ENCODE measurements around the gene VIPR2. TPM values are rescaled to one million over a fixed set of nuclear protein-coding genes. Genes with fewer than 3 reads are reported as not detected.

Gene VIPR2, protein sequence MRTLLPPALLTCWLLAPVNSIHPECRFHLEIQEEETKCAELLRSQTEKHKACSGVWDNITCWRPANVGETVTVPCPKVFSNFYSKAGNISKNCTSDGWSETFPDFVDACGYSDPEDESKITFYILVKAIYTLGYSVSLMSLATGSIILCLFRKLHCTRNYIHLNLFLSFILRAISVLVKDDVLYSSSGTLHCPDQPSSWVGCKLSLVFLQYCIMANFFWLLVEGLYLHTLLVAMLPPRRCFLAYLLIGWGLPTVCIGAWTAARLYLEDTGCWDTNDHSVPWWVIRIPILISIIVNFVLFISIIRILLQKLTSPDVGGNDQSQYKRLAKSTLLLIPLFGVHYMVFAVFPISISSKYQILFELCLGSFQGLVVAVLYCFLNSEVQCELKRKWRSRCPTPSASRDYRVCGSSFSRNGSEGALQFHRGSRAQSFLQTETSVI
- total RNA-seq (1 to 10 TPM in 1 of 7 donors, under 1 TPM in 6; 0.61 to 1.4 (median 0.68) TPM), polyA plus RNA-seq (under 1 TPM; 0.41 to 0.58 (median 0.48) TPM)
- long read RNA-seq, donor 1, result 0 reads
- long read RNA-seq, donor 2, result 0 reads

DNA sequence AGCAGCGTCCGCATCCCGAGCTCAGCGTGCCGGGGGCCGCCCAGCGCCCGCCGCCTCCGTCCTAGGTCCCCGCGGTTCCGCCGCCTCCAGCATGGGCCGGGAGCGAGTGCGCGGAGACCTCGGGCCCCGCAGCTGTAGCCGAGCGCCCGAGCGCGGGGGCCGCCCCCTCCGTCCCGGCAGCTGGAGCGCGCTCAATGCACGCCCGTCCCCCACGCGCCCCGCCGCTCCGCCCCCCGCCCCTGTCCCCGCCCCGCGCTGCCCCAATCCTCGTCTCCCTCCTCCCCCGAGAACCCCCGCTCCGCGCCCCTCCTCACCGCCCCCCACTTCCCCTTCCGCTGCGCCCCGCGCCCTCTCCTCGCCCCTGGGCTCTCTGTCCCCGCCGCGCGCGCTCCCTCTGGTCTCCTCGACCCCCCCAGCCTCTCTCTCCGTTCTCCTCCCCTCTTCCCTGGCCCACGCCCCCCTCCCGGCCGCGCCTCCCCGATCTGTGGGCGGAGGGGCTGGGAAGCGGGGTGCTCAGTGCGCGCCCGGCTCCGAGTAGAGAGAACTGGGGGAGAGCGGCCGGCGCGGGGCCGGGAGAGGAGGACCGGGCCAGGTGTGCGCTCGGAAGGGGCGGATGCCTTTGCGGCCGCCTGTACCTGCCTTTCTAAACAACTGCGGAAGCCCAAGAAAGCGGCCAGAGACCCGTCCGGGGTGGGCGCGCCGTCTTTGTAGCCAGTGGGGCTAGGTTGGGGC, at the start of gene VIPR2:
VIPR2 (minus strand) TSS at position 110 of the 732 bp plus-strand sequence; CDS start at position 14, 96 bp downstream.
- 2 to 5% (median 3%) methylated on average over 49 to 80 of the region's 88 CpGs for WGBS, 5 donors
- intact Hi-C loops (cut with DNase I; ENCODE audit: low total_unique reads), result no loop called here
- peak; percentile 74 for DNase-seq

DNA sequence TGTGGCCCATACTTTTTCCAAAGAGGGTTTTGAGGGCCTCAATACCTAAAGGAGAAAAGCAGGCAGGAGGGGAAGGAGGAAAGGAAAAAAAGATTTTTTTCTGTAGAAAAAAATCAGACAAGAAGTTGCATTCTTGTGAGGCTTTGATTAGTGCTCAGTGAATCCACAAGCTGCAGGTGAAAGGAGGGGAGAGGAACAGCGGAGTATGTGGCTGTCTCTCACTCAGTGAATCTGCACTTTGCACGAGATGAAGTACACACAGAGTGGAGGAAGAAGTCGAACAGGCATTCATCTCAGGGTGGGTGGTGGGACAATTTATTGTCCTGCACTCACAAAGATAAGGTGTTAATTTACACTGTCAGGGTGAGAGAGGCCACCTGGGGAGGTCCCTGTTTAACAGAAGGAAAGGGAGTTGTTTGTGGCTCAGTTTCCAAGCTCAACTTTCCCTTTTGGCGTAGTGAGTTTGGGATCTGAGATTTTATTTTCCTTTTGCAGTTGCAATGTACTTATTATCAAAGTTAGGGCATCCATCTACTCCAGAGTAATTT, 49.0 kb upstream of the VIPR2 start:
- 61 to 86% (median 73%) methylated on average over 4 of the region's 4 CpGs for WGBS, 5 donors
- TF ChIP-seq, protein P1, sequence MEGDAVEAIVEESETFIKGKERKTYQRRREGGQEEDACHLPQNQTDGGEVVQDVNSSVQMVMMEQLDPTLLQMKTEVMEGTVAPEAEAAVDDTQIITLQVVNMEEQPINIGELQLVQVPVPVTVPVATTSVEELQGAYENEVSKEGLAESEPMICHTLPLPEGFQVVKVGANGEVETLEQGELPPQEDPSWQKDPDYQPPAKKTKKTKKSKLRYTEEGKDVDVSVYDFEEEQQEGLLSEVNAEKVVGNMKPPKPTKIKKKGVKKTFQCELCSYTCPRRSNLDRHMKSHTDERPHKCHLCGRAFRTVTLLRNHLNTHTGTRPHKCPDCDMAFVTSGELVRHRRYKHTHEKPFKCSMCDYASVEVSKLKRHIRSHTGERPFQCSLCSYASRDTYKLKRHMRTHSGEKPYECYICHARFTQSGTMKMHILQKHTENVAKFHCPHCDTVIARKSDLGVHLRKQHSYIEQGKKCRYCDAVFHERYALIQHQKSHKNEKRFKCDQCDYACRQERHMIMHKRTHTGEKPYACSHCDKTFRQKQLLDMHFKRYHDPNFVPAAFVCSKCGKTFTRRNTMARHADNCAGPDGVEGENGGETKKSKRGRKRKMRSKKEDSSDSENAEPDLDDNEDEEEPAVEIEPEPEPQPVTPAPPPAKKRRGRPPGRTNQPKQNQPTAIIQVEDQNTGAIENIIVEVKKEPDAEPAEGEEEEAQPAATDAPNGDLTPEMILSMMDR (IDR thresholded peaks at IDR 0.05 in 8 of 11, conservative IDR thresholded peaks at IDR 0.05 in 3 of 11), result no peak
- TF ChIP-seq POLR2A (IDR thresholded peaks at IDR 0.05) (no peak), POLR2AphosphoS5 (IDR thresholded peaks at IDR 0.05) (no peak)
- H3K4me1 ChIP-seq, result peaks cover 13 to 37% (median 31%) of the 10 kb centered on the region in 6 donors

More for the DNA sequence above, at the start of gene VIPR2:
- Histone ChIP-seq H3K27me3 (replicated peaks in 1 of 7) (peaks cover 9 to 87% (median 40%) of the 10 kb centered on the region in 7 donors), H3K27ac (no peak within 1 kb of the TSS), H3K9me3 (peaks cover 0 to 3% (median 0%) of the 10 kb centered on the region in 8 donors), H3K36me3 (no peaks in the 10 kb centered on the region), H3K4me1 (peaks cover 11 to 26% (median 20%) of the 10 kb centered on the region in 6 donors), H3K4me3 (peak within 1 kb of the TSS; percentile 34 to 74 (median 48))
- no peak for TF ChIP-seq POLR2AphosphoS5 (IDR thresholded peaks at IDR 0.05)

DNA sequence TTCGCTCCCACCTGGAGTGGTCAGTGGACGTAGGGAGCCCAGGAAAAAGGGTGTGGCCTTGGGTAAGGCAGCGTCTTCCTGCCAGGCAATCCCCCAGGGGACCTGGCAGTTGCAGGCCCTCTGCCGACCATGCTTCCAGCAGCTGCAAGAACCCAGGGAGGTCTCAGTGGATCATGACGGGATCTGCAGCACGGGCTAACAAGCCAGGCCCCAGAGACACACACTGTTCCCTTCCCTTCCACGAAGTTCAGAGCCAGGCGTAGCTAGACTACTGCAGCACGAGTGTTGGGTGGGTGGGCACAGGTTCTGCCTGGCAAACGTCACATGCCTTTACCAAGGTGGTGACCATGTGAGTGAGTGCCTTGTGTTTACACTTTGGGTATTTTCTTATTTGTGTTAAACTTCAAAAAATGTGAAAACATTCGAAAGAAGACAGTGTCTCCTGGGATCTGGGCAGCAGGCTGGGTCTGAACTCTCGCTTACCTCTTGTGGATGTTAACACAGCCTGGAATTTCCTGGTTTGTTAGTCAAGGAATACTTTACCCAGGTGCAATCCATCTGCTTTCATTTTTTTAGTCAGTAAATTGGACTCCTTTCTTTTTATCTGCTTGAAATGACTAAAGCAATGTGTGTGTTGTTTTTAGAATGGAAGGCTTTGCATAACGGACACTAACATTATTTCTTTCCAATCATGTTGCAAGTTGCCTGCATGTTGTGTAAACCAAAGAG, 48.2 kb upstream of the VIPR2 start:
- Histone ChIP-seq H3K27ac (no peak overlapping the region), H3K4me3 (no peak overlapping the region), H3K9me3 (peaks cover 0 to 11% (median 8%) of the 10 kb centered on the region in 8 donors), H3K36me3 (no peaks in the 10 kb centered on the region), H3K4me1 (peaks cover 13 to 30% (median 24%) of the 10 kb centered on the region in 6 donors), H3K27me3 (replicated peaks in 1 of 7) (no peaks in the 10 kb centered on the region)
- no peak for TF ChIP-seq POLR2A (IDR thresholded peaks at IDR 0.05)
- TF ChIP-seq, protein P1 (IDR thresholded peaks at IDR 0.05 in 8 of 11, conservative IDR thresholded peaks at IDR 0.05 in 3 of 11), result no peak
- TF ChIP-seq POLR2AphosphoS5 (IDR thresholded peaks at IDR 0.05), result no peak
- DNase-seq, result no peak
- 76 to 90% (median 82%) methylated on average over 13 of the region's 13 CpGs for WGBS, 5 donors
- intact Hi-C loops (cut with DNase I; ENCODE audit: low total_unique reads), result no loop called here

More for the DNA sequence above, 49.0 kb upstream of the VIPR2 start:
- intact Hi-C loops (cut with DNase I; ENCODE audit: low total_unique reads), result no loop called here
- Histone ChIP-seq H3K9me3 (peaks cover 0 to 4% (median under 1%) of the 10 kb centered on the region in 8 donors), H3K4me3 (no peak overlapping the region), H3K36me3 (no peaks in the 10 kb centered on the region), H3K27me3 (replicated peaks in 1 of 7) (no peaks in the 10 kb centered on the region), H3K27ac (no peak overlapping the region)
- DNase-seq, result no peak

DNA sequence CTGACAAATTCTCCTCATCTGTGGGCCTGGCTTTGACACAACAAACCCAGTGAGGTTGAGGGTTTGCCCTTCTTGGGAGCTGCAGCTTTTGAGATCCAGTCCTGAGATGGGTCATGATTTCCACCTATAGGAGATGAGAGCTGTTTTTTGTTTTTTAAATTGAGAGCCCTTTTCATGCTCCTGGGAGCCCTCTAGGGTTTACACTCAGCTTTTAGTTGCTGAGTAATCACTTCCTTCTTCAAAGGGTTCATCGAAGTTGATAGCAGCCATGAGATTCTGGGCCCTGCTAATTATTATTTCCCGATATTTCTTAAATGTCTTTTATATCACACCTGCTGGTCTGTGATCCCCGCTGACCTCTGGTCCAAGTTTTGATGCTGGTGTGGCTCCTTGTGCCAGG, 47.3 kb upstream of the VIPR2 start:
- intact Hi-C loops (cut with DNase I; ENCODE audit: low total_unique reads), result no loop called here
- TF ChIP-seq POLR2AphosphoS5 (IDR thresholded peaks at IDR 0.05) (no peak), POLR2A (IDR thresholded peaks at IDR 0.05) (no peak)
- TF ChIP-seq, protein P1 (IDR thresholded peaks at IDR 0.05 in 8 of 11, conservative IDR thresholded peaks at IDR 0.05 in 3 of 11), result no peak
- no peaks in the 10 kb centered on the region for H3K27me3 ChIP-seq (replicated peaks in 1 of 7)
- WGBS, 5 donors, result 64 to 74% (median 72%) methylated on average over 3 of the region's 3 CpGs
- H3K9me3 ChIP-seq, result peaks cover 0 to 20% (median 16%) of the 10 kb centered on the region in 8 donors
- H3K27ac ChIP-seq, result no peak overlapping the region
- H3K36me3 ChIP-seq, result no peaks in the 10 kb centered on the region
- no peak for DNase-seq
- no peak overlapping the region for H3K4me3 ChIP-seq
- H3K4me1 ChIP-seq, result peaks cover 9 to 21% (median 15%) of the 10 kb centered on the region in 6 donors
